Activated T-cell treated with anti-CD3 and anti-CD28 coated beads for 48 hours (primary cell): ENCODE measurements around the gene SLC38A1.
"Not testable (repeated sequence)": the region's sequence is repeated elsewhere in the genome, so short reads cannot be mapped to it uniquely, and the experiment has no call there.

ENCODE experiments used
- DNase-seq: peaks from one replicate; pipeline ENCODE4 v3.0.0-alpha.2; 2020; ENCODE audit warnings: low read depth

Gene SLC38A1

GRCh38 chr12:46264057-46264456, 4.8 kb downstream of the SLC38A1 start:
- DNase-seq = no peak

- no peak for DNase-seq
Observed at GRCh38 chr12:46263140-46264016, 5.5 kb downstream of the SLC38A1 start.

- no peak for DNase-seq
Observed at GRCh38 chr12:46261646-46262045, 7.2 kb downstream of the SLC38A1 start.

GRCh38 chr12:46260913-46261476, 7.8 kb downstream of the SLC38A1 start:
- no peak for DNase-seq

GRCh38 chr12:46260124-46260912, 8.5 kb downstream of the SLC38A1 start:
- DNase-seq = no peak

GRCh38 chr12:46259713-46260112, 9.1 kb downstream of the SLC38A1 start:
- no peak for DNase-seq

GRCh38 chr12:46259071-46259470, 9.8 kb downstream of the SLC38A1 start:
- DNase-seq = no peak

- no peak for DNase-seq
Observed at GRCh38 chr12:46258129-46258528, 10.7 kb downstream of the SLC38A1 start.

- no peak for DNase-seq
Observed at GRCh38 chr12:46256942-46257341, 11.9 kb downstream of the SLC38A1 start.

GRCh38 chr12:46253544-46254162, 15.2 kb downstream of the SLC38A1 start:
- no peak for DNase-seq

GRCh38 chr12:46251994-46252393, 16.8 kb downstream of the SLC38A1 start:
- not testable (repeated sequence) for DNase-seq

GRCh38 chr12:46249960-46250359, 18.9 kb downstream of the SLC38A1 start:
- DNase-seq = not testable (repeated sequence)

GRCh38 chr12:46246021-46246700, 22.7 kb downstream of the SLC38A1 start:
- DNase-seq = no peak

GRCh38 chr12:46244997-46245396, 23.8 kb downstream of the SLC38A1 start:
- DNase-seq = no peak

- DNase-seq = no peak
Observed at GRCh38 chr12:46244273-46244915, 24.4 kb downstream of the SLC38A1 start.

GRCh38 chr12:46242569-46242968, 26.3 kb downstream of the SLC38A1 start:
- DNase-seq = no peak

- no peak for DNase-seq
Observed at GRCh38 chr12:46240436-46240835, 28.4 kb downstream of the SLC38A1 start.

GRCh38 chr12:46238821-46239220, 30.0 kb downstream of the SLC38A1 start:
- DNase-seq = no peak

GRCh38 chr12:46237371-46238045, 31.3 kb downstream of the SLC38A1 start:
- no peak for DNase-seq

GRCh38 chr12:46234000-46234399, 34.8 kb downstream of the SLC38A1 start:
- no peak for DNase-seq

GRCh38 chr12:46233423-46233822, 35.4 kb downstream of the SLC38A1 start:
- no peak for DNase-seq
